Hepatocyte (in vitro differentiated cells): ENCODE results near the gene CISH. TPM values are rescaled to one million over a fixed set of nuclear protein-coding genes. Genes with fewer than 3 reads are reported as not detected.

Experiments used
- DNase-seq: peaks from one replicate; pipeline ENCODE4 v3.0.0-alpha.2; 2016; ENCODE audit warnings: low spot score
- H2AFZ ChIP-seq: fragments of 200-600 bp; sonication (generic); 2 replicates; pipeline ENCODE4 v1.6.0; 2016; ENCODE audit warnings: antibody characterized with exemption, mild to moderate bottlenecking
- H3K27ac ChIP-seq: fragments of 200-600 bp; sonication (generic); 2 replicates; pipeline ENCODE4 v1.5.1; 2016; ENCODE audit warnings: mild to moderate bottlenecking
- H3K27me3 ChIP-seq: fragments of 200-600 bp; sonication (generic); 2 replicates; pipeline ENCODE4 v1.6.1; 2016
- H3K36me3 ChIP-seq: fragments of 200-600 bp; sonication (generic); replicated peaks from 2 replicates; pipeline ENCODE4 v1.5.1; 2016; ENCODE audit warnings: low read depth; ENCODE audit not compliant: insufficient read depth
- H3K4me1 ChIP-seq: fragments of 200-600 bp; sonication (generic); 2 replicates; pipeline ENCODE4 v1.5.1; 2016; ENCODE audit warnings: mild to moderate bottlenecking, moderate library complexity; ENCODE audit not compliant: insufficient read depth
- H3K4me2 ChIP-seq: fragments of 200-600 bp; sonication (generic); 2 replicates; pipeline ENCODE4 v1.6.0; 2016
- H3K4me3 ChIP-seq: fragments of 200-600 bp; sonication (generic); 2 replicates; pipeline ENCODE4 v1.5.1; 2016; ENCODE audit warnings: mild to moderate bottlenecking
- H3K79me2 ChIP-seq: fragments of 200-600 bp; sonication (generic); 2 replicates; pipeline ENCODE4 v1.6.0; 2017; ENCODE audit warnings: mild to moderate bottlenecking
- H3K9me2 ChIP-seq: fragments of 200-600 bp; sonication (generic); replicated peaks from 2 replicates; pipeline ENCODE4 v1.6.0; 2017; ENCODE audit warnings: mild to moderate bottlenecking; ENCODE audit not compliant: insufficient read depth
- H3K9me3 ChIP-seq: fragments of 200-600 bp; sonication (generic); 2 replicates; pipeline ENCODE4 v1.5.1; 2016; ENCODE audit warnings: low read depth, mild to moderate bottlenecking
- H4K20me1 ChIP-seq: fragments of 200-600 bp; sonication (generic); 2 replicates; pipeline ENCODE4 v1.6.0; 2016; ENCODE audit warnings: mild to moderate bottlenecking; ENCODE audit not compliant: insufficient read depth, poor library complexity, severe bottlenecking
- CTCF ChIP-seq: fragments of 200-600 bp; sonication (generic); IDR thresholded peaks from 2 replicates; pipeline ENCODE4 v1.5.1; 2016; ENCODE audit warnings: antibody characterized with exemption, mild to moderate bottlenecking; ENCODE audit not compliant: poor library complexity
- EZH2 ChIP-seq: fragments of 200-600 bp; sonication (generic); IDR thresholded peaks from 2 replicates; pipeline ENCODE4 v1.6.1; 2016; ENCODE audit warnings: antibody characterized with exemption, mild to moderate bottlenecking, borderline replicate concordance
- EZH2phosphoT487 ChIP-seq: fragments of 200-600 bp; sonication (generic); IDR thresholded peaks from one replicate; pipeline ENCODE4 v1.6.1; 2018; ENCODE audit warnings: antibody characterized with exemption, mild to moderate bottlenecking, low read depth, moderate library complexity; ENCODE audit not compliant: unreplicated experiment, severe bottlenecking
- WGBS: methylation state at CpG from one replicate; pipeline ENCODE4 v1.1.6; 2016; ENCODE audit warnings: low lambda C conversion rate; ENCODE audit errors: missing lambda C conversion rate; 5-methylcytosine and 5-hydroxymethylcytosine counted together
- polyA plus RNA-seq: library from polyadenylated mRNA; unstranded; fragments of >200 nt; fragmentation: Nextera tagmentation; extraction: Ambion mirVana; gene quantifications from 2 replicates; pipeline ENCODE4 v1.2.1, GENCODE V29; 2016
- total RNA-seq: library from RNA; depleted of rRNA; stranded (reverse); fragments of >200 nt; gene quantifications from 2 replicates; pipeline ENCODE4 v1.2.3, GENCODE V29; 2014

CISH gene
- total and polyA plus RNA-seq, 2 experiments from 2014 or later, result 4.0 to 9.0 TPM

GRCh38 chr3:50600141-50600753, 11.3 kb downstream of the CISH start:
- WGBS, result 90% methylated on average over 9 of the region's 9 CpGs
- Histone ChIP-seq H3K4me2 (no peak overlapping the region), H3K4me3 (no peak overlapping the region), H3K4me1 (peaks cover 29% of the 10 kb centered on the region), H3K9me3 (no peaks in the 10 kb centered on the region), H3K27me3 (no peaks in the 10 kb centered on the region), H3K27ac (peak overlapping the region; percentile 97), H3K79me2 (no peaks in the 10 kb centered on the region), H3K36me3 (no peaks in the 10 kb centered on the region), H3K9me2 (no peaks in the 10 kb centered on the region), H4K20me1 (no peaks in the 10 kb centered on the region), H2AFZ (no peak overlapping the region)
- DNase-seq, result no peak
- TF ChIP-seq CTCF, result no peak
- no peak for TF ChIP-seq EZH2phosphoT487
- no peak for TF ChIP-seq EZH2

GRCh38 chr3:50599716-50600118, 11.9 kb downstream of the CISH start:
- 92% methylated on average over 1 of the region's 1 CpG for WGBS
- TF ChIP-seq CTCF (no peak), EZH2 (no peak), EZH2phosphoT487 (no peak)
- Histone ChIP-seq H3K27me3 (no peaks in the 10 kb centered on the region), H3K27ac (peak overlapping the region; percentile 97), H3K9me2 (no peaks in the 10 kb centered on the region), H4K20me1 (no peaks in the 10 kb centered on the region), H3K79me2 (no peaks in the 10 kb centered on the region), H3K4me1 (peaks cover 29% of the 10 kb centered on the region), H3K4me3 (no peak overlapping the region), H3K4me2 (no peak overlapping the region), H3K9me3 (no peaks in the 10 kb centered on the region), H2AFZ (no peak overlapping the region), H3K36me3 (no peaks in the 10 kb centered on the region)
- DNase-seq, result no peak

GRCh38 chr3:50599115-50599715, 12.4 kb downstream of the CISH start:
- H3K4me2 ChIP-seq, result no peak overlapping the region
- DNase-seq, result no peak
- TF ChIP-seq EZH2phosphoT487, result no peak
- no peak for TF ChIP-seq EZH2
- no peak for TF ChIP-seq CTCF
- no peak overlapping the region for H3K27ac ChIP-seq
- H3K4me1 ChIP-seq, result peaks cover 29% of the 10 kb centered on the region
- H2AFZ ChIP-seq, result no peak overlapping the region
- no peak overlapping the region for H3K4me3 ChIP-seq
- H3K9me3 ChIP-seq, result no peaks in the 10 kb centered on the region
- no peaks in the 10 kb centered on the region for H3K36me3 ChIP-seq
- no peaks in the 10 kb centered on the region for H3K9me2 ChIP-seq
- no peaks in the 10 kb centered on the region for H3K27me3 ChIP-seq
- WGBS, result 90% methylated on average over 6 of the region's 6 CpGs
- H4K20me1 ChIP-seq, result no peaks in the 10 kb centered on the region
- no peaks in the 10 kb centered on the region for H3K79me2 ChIP-seq
